HL-60 (cell line): ENCODE data around the gene BRSK2.

Experiments used
- GABPA ChIP-seq: IDR thresholded peaks from 2 replicates; pipeline ENCODE4 v1.6.1; 2012; ENCODE audit warnings: low read depth
- POLR2AphosphoS5 ChIP-seq: IDR thresholded peaks from 2 replicates; pipeline ENCODE4 v1.6.1; 2012; ENCODE audit warnings: low read depth
- TF ChIP-seq, protein P1 (sequence below): IDR thresholded peaks from one replicate; pipeline ENCODE4 v1.5.1; 2011; ENCODE audit warnings: low read length, control low read depth, inconsistent platforms; ENCODE audit not compliant: insufficient read depth
- TF ChIP-seq, protein P2 (sequence below): IDR thresholded peaks from 2 replicates; pipeline ENCODE4 v1.6.1; 2012; ENCODE audit warnings: low read depth; ENCODE audit not compliant: insufficient replicate concordance

DNA sequence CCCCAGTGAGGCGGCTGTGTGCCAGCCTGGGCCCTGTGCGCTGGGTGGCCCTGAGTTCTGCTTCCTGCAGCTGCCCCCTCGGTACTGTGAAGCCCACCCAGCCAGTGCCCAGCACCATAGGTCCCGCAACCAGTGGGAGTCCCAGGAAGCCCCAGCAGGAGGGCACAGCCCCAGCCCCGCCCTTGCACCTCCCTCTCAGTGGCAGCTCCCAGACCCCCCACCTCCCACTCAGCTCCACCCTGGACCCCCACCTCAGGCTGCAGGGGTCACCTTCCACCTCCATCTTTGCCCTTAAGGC, 66.0 kb downstream of the BRSK2 start:
- TF ChIP-seq, protein P1, sequence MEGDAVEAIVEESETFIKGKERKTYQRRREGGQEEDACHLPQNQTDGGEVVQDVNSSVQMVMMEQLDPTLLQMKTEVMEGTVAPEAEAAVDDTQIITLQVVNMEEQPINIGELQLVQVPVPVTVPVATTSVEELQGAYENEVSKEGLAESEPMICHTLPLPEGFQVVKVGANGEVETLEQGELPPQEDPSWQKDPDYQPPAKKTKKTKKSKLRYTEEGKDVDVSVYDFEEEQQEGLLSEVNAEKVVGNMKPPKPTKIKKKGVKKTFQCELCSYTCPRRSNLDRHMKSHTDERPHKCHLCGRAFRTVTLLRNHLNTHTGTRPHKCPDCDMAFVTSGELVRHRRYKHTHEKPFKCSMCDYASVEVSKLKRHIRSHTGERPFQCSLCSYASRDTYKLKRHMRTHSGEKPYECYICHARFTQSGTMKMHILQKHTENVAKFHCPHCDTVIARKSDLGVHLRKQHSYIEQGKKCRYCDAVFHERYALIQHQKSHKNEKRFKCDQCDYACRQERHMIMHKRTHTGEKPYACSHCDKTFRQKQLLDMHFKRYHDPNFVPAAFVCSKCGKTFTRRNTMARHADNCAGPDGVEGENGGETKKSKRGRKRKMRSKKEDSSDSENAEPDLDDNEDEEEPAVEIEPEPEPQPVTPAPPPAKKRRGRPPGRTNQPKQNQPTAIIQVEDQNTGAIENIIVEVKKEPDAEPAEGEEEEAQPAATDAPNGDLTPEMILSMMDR = no peak
- TF ChIP-seq POLR2AphosphoS5 = no peak
- no peak for TF ChIP-seq GABPA
- TF ChIP-seq, protein P2, sequence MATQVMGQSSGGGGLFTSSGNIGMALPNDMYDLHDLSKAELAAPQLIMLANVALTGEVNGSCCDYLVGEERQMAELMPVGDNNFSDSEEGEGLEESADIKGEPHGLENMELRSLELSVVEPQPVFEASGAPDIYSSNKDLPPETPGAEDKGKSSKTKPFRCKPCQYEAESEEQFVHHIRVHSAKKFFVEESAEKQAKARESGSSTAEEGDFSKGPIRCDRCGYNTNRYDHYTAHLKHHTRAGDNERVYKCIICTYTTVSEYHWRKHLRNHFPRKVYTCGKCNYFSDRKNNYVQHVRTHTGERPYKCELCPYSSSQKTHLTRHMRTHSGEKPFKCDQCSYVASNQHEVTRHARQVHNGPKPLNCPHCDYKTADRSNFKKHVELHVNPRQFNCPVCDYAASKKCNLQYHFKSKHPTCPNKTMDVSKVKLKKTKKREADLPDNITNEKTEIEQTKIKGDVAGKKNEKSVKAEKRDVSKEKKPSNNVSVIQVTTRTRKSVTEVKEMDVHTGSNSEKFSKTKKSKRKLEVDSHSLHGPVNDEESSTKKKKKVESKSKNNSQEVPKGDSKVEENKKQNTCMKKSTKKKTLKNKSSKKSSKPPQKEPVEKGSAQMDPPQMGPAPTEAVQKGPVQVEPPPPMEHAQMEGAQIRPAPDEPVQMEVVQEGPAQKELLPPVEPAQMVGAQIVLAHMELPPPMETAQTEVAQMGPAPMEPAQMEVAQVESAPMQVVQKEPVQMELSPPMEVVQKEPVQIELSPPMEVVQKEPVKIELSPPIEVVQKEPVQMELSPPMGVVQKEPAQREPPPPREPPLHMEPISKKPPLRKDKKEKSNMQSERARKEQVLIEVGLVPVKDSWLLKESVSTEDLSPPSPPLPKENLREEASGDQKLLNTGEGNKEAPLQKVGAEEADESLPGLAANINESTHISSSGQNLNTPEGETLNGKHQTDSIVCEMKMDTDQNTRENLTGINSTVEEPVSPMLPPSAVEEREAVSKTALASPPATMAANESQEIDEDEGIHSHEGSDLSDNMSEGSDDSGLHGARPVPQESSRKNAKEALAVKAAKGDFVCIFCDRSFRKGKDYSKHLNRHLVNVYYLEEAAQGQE = no peak
